Stromal cell of bone marrow (primary cell): Measurements from ENCODE around the gene HSD17B4.
"Not testable (repeated sequence)": the region's sequence is repeated elsewhere in the genome, so short reads cannot be mapped to it uniquely, and the experiment has no call there.

Source experiments
- DNase-seq: peaks from one replicate; pipeline ENCODE4 v3.0.0-alpha.2; 2012; ENCODE audit warnings: low read depth

The HSD17B4 gene

DNA sequence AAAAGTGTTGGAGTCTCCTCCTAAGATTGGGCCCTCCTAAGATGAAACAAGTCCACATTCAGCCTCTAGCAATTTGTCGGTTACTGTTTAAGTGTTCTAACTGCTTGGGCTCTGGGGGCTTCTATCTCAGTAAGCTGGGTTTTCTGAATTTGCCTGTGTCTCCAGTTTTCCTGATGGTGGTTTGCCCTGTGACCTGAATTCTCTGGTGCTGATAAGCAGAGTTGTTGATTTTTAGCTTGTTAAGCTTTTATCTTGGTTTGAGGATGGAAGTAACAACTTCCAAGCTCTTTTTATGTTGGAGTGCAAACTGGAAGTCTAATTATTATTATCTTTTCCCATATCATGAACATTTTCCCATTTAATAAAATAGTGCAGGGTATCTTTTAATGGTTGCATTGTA, 30.9 kb downstream of the HSD17B4 start:
- no peak for DNase-seq

DNA sequence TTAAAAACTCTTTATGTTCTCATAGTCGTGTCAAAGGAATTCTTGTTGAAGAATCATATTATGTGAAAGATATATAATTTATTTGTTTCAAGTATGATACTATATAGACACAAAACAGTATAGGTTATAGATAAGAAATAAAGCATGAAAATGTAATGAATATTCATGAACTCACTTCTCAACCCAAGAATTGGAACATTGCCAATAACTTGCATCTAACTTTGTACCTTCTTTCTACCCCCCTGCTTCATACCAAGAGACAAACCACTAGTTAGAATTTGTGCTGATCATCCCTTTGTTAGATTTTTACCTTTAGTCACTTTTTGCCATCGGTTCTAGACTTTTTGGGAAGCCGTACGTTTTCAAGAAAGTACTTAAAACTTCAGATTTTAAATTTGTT, 32.6 kb downstream of the HSD17B4 start:
- no peak for DNase-seq

DNA sequence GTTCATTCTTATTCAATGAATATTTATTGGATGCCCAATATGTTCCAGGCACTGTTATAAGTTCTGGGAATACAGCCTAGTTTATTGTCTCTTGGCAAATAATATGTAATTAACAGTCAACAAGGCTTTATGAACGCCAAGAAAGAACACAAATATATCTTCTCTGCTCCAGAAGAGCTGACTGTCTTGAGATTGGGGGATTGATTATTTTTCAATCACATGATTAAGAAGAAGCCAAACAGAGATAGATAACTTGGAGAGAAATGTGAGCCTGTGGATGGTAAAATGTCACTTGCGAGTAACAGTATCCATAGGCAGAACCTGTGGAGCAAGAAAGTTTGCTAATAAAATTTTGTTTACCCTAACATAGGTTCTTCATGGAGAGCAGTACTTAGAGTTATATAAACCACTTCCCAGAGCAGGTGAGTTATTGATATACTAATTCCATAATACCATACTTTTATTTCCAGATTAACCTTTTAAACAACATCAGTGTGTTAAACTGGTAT, 49.4 kb downstream of the HSD17B4 start:
- no peak for DNase-seq

DNA sequence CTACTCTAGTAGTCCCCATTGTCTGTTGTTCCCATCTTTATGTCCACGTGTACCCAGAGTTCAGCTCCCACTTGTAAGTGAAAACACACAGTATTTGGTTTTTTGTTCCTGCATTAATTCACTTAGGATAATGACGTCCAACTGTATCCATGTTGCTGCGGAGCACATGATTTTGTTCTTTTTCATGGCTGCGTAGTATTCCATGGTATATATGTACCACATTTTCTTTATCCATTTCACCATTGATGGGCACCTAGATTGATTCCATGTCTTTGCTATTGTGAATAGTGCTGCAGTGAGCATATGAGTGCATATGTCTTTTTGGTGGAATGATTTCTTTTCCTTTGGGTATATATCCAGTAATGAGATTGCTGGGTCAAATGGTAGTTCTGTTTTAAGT, 51.6 kb downstream of the HSD17B4 start:
- not testable (repeated sequence) for DNase-seq

DNA sequence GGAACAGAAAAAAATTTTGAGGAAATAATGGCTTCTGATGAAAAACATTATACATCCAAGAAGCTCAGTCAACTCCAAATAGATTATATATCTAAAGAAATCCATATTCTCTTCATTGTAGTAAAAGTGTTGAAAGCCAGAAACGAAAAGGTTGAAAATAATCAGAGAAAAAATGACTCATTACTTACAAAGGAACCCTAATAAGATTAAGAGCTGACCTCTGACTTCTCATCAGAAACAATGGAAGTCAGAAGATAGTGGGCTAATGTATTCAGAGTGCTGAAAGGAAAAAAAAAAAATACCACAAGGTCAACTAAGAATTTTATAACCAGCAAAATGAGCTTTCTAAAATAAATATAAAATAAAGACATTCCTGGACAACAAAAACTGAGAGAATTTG, 60.0 kb downstream of the HSD17B4 start:
- DNase-seq = no peak

DNA sequence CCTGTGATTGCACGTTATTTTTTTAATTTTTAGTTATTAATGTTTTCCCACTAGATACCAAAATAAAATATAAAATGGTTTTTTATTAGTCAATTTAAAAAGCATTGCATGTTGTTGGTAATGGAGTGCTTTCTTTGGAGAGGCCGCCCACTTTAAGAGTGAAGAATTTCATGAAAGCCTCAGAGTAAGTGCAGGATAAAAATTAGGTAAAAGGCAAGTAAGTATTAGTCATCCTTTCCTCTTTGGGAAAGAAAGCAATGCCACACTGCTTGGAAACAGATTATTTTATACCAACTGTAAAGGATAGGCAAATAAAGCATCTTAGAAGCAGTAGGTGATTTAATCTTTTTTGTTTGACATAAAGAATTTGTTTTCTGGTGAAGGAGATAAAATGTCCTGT, 62.9 kb downstream of the HSD17B4 start:
- peak; percentile 33 for DNase-seq

DNA sequence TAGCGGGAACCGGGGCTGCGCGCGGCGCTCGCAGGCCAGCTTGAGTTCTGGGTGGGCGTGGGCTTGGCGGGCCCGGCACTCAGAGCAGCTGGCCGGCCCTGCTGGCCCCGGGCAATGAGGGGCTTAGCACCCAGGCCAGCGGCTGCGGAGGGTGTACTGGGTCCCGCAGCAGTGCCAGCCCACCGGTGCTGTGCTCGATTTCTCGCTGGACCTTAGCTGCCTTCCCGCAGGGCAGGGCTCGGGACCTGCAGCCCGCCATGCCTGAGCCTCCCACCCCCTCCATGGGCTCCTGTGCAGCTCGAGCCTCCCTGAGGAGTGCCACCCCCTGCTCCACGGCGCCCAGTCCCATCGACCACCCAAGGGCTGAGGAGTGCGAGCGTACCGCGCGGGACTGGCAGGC, 64.8 kb downstream of the HSD17B4 start:
- not testable (repeated sequence) for DNase-seq

DNA sequence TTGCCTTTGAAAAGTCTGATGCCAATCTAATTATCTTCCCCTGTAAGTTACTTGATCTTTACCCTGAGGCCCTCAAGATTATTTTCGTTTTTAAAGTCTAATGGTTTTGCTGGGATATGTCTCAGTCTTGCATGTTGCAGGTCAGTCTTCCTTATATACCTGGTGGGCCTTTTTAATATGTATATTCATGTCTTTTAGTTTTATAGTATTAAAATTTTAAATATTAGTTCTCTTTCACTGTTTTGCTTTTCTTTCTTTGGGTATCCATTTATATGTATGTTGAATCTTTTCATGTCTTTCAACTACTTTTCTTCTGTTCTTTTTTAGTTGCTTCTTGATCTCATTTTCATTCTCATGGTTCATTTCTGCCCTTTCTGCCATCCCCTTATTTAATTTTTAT, 68.9 kb downstream of the HSD17B4 start:
- no peak for DNase-seq

DNA sequence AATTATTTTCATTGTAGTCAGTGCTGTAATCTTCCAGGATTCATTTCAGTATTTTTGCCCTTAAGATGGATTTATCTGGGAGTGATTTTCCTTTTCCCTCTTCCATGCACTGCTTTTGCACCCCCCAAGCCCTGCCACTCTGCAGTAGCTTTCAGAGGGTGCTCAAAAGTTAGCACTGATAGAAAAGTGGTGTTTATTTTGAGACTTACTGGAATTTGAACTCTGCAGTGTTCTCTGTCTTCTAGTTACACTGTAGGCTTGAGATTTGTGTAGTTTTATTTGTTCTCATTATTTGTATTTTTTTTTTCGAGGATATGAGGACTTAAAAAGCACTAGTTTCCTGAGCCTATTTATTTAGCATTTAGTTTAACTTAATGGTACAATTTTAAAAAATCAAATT, 70.5 kb downstream of the HSD17B4 start:
- DNase-seq = no peak

DNA sequence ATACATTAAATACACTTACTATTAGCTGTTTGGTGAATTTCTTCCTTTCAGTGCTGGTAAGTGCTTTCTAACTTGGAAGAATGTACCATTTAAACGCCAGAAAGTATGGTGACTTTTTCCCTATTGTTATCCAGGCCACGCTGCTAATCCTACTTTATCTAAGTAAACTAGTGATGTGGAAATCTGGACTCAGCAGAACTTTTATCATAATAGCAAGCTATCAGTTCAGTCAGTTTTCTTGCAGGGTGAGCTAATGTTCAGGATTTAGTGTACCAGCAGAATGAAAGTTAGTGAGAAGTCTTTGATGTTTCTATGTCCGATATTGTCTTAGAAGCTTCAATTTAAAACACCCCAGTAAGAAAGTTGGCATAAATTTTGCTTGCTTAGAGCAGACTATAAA, 72.2 kb downstream of the HSD17B4 start:
- DNase-seq = no peak

DNA sequence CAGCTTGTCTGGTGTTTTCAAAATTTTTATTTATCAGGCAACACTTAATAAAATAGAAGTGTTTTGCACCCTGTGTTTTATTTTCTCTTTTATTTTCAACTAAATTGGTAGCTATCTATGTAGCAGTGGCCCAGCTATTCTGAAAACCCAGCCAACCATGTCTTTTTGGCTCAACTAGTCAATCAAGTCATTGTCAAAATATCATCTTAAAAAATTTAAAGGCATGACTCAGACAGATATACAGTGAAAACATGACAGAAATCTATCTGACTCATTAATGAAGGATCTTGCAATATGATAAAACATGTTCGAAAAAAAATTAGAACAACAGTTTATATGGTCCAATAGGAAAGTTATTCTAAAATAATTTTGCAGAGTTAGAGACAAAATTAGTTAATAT, 75.1 kb downstream of the HSD17B4 start:
- DNase-seq = peak; percentile 6

DNA sequence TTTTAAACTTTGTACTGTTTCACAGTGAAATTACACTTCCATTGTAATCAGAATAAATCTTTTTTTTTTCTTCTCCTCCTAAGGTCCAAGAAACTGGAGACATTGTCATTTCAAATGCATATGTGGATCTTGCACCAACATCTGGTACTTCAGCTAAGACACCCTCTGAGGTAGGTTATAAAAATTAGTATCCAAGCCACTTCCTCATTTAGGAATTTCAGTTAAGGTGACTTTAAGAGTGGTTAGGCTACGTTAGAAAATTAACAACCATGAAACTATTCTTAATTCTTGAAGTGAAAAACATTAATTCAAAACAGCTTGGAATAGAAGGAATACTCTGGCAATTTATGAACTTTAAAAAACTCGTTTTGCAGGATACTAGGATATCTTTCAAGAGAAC, 77.5 kb downstream of the HSD17B4 start:
- DNase-seq = no peak

DNA sequence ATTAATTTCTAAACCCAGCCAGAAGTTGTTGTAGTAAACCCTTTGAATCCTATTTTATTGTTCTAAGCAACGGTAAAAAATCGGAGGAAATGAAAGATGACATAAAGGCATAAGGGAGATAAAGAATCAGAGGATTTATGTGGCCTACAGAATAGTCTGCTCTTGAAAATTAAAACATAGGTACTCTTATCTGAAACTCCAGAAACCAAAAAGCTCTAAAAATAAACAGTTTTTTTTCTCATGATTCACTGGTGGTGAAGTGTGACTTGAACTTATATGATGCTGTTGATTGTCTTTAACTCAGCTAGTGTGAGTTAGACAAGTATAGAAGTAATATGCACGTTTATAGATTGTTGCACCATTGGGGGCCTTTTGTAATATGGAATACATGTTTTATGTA, 80.3 kb downstream of the HSD17B4 start:
- no peak for DNase-seq

DNA sequence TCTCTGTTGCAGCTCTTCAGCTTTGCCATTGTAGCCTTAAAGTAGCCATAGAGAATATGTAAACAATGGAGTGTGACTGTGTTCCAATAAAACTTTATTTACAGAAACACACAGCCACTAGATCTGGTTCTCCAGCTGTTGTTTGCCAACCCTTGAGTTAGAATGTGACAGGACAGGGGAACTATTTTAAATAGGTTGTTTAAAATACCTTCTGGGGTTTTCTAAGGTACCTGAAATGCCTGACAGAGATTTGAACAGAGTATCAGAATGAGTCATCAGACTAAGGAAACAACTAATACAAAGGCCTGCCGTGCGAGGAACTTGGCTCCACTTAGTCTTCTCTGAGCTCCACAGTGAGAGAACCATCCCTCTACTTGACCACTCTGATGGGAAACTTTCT, 85.4 kb downstream of the HSD17B4 start:
- DNase-seq = no peak

DNA sequence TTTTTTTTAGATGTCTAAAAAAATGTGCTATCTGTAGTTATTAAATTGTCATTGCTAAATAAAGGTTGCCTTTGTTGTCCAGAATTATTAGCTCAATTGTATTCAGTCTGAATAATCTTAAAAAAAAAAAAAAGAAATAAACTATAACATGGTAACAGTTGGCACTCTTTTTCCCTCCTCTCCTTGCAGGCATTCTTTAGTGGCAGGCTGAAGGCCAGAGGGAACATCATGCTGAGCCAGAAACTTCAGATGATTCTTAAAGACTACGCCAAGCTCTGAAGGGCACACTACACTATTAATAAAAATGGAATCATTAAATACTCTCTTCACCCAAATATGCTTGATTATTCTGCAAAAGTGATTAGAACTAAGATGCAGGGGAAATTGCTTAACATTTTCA, 89.4 kb downstream of the HSD17B4 start:
- no peak for DNase-seq

DNA sequence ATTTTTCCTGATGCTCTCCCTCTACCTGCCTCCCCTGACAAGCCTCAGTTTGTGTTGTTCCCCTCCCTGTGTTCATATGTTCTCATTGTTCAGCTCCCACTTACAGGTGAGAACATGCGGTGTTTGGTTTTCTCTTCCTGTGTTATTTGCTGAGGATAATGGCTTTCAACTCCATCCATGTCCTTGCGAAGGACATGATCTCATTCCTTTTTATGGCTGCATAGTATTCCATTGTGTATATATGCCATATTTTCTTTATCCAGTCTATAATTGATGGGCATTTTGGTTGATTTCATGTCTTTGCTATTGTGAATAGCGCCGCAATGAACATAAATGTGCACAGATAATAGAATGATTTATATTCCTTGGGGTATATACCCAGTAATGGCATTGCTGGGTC, 99.5 kb downstream of the HSD17B4 start:
- DNase-seq = no peak

DNA sequence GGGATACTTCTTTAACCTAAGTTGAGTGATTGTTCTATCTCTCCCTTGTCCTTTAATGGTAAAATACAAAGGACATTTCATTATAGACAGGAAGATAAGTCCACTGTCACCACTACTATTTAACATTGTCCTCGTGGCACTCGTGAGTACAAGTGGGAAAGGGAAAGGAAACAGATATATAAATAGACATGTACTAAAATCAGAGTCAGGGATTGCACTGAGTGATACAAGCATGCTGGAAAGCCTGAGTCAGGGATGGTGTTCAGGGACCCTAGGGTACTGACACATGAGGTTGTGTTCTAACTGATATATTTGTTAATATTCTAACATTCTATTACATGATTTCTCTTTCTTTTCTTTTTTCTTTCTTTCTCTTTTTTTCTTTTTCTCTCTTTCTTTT, 102.3 kb downstream of the HSD17B4 start:
- DNase-seq = no peak

DNA sequence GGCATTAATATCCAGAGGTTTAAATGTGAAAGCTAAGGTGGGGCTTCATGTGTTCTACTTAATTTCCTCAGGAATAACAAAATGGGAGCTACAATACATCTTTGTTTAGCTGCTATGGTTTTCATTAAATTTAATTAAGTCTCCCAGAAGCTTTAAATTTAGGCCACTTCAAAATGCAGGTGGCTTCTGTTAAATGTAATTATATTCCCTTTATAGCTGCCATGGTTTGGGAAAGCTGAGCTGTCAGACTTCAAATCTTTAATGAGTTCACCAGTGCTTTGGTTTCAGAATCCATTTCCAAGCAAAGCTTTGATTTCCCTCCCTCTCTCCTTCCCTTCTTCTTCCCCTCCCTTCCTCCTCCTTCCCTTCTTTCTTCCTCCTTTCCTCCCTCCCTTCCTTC, 118.6 kb downstream of the HSD17B4 start:
- no peak for DNase-seq

DNA sequence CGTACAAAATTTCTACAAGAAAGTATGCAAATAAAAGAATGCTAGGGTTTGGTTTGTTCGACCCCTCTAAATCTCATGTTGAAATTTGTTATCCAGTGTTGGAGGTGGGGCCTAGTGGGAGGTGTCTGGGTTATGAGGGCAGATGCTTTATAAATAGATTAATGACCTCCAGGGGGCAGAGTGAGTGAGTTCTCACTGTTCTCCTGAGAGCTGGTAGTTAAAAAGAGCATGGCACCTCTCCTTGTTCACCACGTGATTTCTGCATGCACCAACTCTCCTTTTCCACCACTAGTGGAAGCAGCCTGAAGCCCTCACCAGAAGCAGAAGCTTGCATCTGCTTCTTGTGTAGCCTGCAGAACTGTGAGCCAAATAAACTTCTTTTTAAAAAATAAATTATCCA, 126.6 kb downstream of the HSD17B4 start:
- DNase-seq = no peak

DNA sequence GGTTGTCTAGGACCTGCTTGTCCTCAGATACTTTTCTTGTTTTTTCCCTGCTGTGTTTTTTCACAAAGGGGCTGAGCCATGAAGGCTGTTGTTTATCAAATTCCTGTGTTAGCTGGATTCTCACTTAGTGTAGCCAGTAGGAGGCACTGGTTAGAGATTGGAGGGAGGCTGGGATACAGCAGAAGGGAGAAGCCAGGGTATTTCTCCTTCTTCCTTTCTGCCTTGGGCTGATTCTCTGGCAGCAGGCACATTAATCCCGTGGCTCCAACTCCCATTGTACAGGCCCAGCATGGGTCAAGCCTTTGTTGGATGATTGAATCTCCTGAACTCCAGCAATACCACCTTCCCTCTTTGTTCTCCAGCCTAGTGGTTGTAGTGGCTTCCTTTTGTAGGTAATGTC, 130.7 kb downstream of the HSD17B4 start:
- no peak for DNase-seq

DNA sequence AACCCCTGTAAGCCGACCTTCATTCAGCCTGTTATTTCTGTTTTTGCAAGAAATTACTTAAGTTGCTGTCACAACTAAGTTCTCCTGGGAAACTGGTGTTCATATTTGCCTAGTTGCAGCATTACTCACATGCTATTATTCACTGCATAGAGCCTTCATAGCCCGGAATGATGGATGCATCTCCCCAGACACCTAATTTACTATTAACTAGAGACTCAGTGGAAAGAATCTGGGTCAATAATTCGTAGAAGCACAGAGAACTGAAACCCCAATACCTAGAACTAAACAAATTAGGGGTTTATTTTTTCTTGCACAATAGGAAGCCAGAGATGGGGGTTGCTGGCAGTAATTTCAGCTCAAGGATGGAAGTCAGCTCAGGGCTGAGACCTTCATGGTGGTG, 131.4 kb downstream of the HSD17B4 start:
- DNase-seq = peak; percentile 52
